ENCODE results near the gene GAS2.

Gene GAS2

GRCh38 chr11:22674470-22675439 lies 8.3 kb downstream of the GAS2 start:
- no peak for DNase-seq

- DNase-seq, result no peak
Measured at GRCh38 chr11:22677153-22677903, 10.9 kb downstream of the GAS2 start.

GRCh38 chr11:22680628-22681027 lies 14.2 kb downstream of the GAS2 start:
- DNase-seq, result no peak

- no peak for DNase-seq
Measured at GRCh38 chr11:22681281-22681812, 14.9 kb downstream of the GAS2 start.

GRCh38 chr11:22684082-22684481 lies 17.7 kb downstream of the GAS2 start:
- no peak for DNase-seq

- DNase-seq, result no peak
Measured at GRCh38 chr11:22685111-22685510, 18.7 kb downstream of the GAS2 start.

GRCh38 chr11:22688914-22689313 lies 22.5 kb downstream of the GAS2 start:
- no peak for DNase-seq

GRCh38 chr11:22690257-22690656 lies 23.8 kb downstream of the GAS2 start:
- DNase-seq, result no peak

- DNase-seq, result no peak
Measured at GRCh38 chr11:22690871-22691270, 24.5 kb downstream of the GAS2 start.

GRCh38 chr11:22699388-22699787 lies 33.0 kb downstream of the GAS2 start:
- no peak for DNase-seq

- no peak for DNase-seq
Measured at GRCh38 chr11:22702031-22702430, 35.6 kb downstream of the GAS2 start.

GRCh38 chr11:22703040-22703439 lies 36.6 kb downstream of the GAS2 start:
- no peak for DNase-seq

GRCh38 chr11:22703591-22703990 lies 37.2 kb downstream of the GAS2 start:
- no peak for DNase-seq

GRCh38 chr11:22707119-22707899 lies 40.9 kb downstream of the GAS2 start:
- DNase-seq, result no peak

GRCh38 chr11:22711071-22711770 lies 44.8 kb downstream of the GAS2 start:
- DNase-seq, result no peak

GRCh38 chr11:22711880-22712279 lies 45.5 kb downstream of the GAS2 start:
- DNase-seq, result no peak

- no peak for DNase-seq
Measured at GRCh38 chr11:22713336-22713735, 46.9 kb downstream of the GAS2 start.

GRCh38 chr11:22715971-22716370 lies 49.6 kb downstream of the GAS2 start:
- DNase-seq, result no peak

GRCh38 chr11:22720457-22720856 lies 54.0 kb downstream of the GAS2 start:
- no peak for DNase-seq

GRCh38 chr11:22723274-22723673 lies 56.9 kb downstream of the GAS2 start:
- DNase-seq, result no peak

- DNase-seq, result no peak
Measured at GRCh38 chr11:22725079-22725478, 58.7 kb downstream of the GAS2 start.

Data from activated T-cell treated with anti-CD3 and anti-CD28 coated beads, Interleukin-2, amount 50 U/mL, for 1 hour (primary cell).